OCI-LY1 (cell line): ENCODE results near the gene KCNN4.
A peak's percentile ranks its signal among the peaks of the same experiment; 100 is the strongest.

Experiments
- H2AFZ ChIP-seq: fragments of 200-600 bp; sonication (generic), shearing (Covaris generic); 2 replicates; pipeline ENCODE4 v1.6.0; 2014; ENCODE audit warnings: antibody characterized with exemption, mild to moderate bottlenecking, low read length
- H3F3A ChIP-seq: fragments of 200-600 bp; sonication (generic), shearing (Covaris generic); 2 replicates; pipeline ENCODE4 v1.6.0; 2014; ENCODE audit warnings: mild to moderate bottlenecking, antibody characterized with exemption, low read length, moderate library complexity; ENCODE audit not compliant: insufficient read depth
- H3K27ac ChIP-seq: fragments of 200-600 bp; sonication (generic); 2 replicates; pipeline ENCODE4 v1.5.1; 2014; ENCODE audit warnings: low read length, mixed run types, mild to moderate bottlenecking, low read depth; ENCODE audit not compliant: poor library complexity, severe bottlenecking
- H3K27me3 ChIP-seq: fragments of 200-600 bp; sonication (generic); 2 replicates; pipeline ENCODE4 v1.6.0; 2014; ENCODE audit warnings: antibody characterized with exemption, mild to moderate bottlenecking, low read length, moderate library complexity; ENCODE audit not compliant: insufficient read depth
- H3K36me3 ChIP-seq: fragments of 200-600 bp; sonication (generic); 2 replicates; pipeline ENCODE4 v1.6.1; 2014; ENCODE audit warnings: mild to moderate bottlenecking, antibody characterized with exemption, low read length, moderate library complexity, mixed read lengths; ENCODE audit not compliant: insufficient read depth
- H3K4me1 ChIP-seq: fragments of 200-600 bp; sonication (generic); 2 replicates; pipeline ENCODE4 v1.5.1; 2014; ENCODE audit warnings: mild to moderate bottlenecking, low read length, moderate library complexity; ENCODE audit not compliant: insufficient read depth, severe bottlenecking
- H3K4me2 ChIP-seq: fragments of 200-600 bp; sonication (generic), shearing (Covaris generic); 2 replicates; pipeline ENCODE4 v1.6.1; 2014; ENCODE audit warnings: low read length
- H3K4me3 ChIP-seq: fragments of 200-600 bp; sonication (generic); 2 replicates; pipeline ENCODE4 v1.5.1; 2014; ENCODE audit warnings: low read length, low read depth, mild to moderate bottlenecking, mixed read lengths; ENCODE audit not compliant: poor library complexity, severe bottlenecking
- H3K79me2 ChIP-seq: fragments of 200-600 bp; shearing (Covaris generic); 2 replicates; pipeline ENCODE4 v1.6.1; 2016; ENCODE audit warnings: mixed run types, low read length, mixed read lengths; ENCODE audit not compliant: insufficient read depth
- H3K9ac ChIP-seq: fragments of 200-600 bp; sonication (generic), shearing (Covaris generic); 2 replicates; pipeline ENCODE4 v1.6.1; 2014; ENCODE audit warnings: mild to moderate bottlenecking, low read length, mixed read lengths
- H3K9me2 ChIP-seq: fragments of 200-600 bp; sonication (generic), shearing (Covaris generic); 2 replicates; pipeline ENCODE4 v1.6.1; 2014; ENCODE audit warnings: low read depth, mild to moderate bottlenecking, low read length, mixed read lengths
- H3K9me3 ChIP-seq: fragments of 200-600 bp; shearing (Covaris generic); 2 replicates; pipeline ENCODE4 v1.6.1; 2014; ENCODE audit warnings: low read length, mixed read lengths
- H4K20me1 ChIP-seq: fragments of 200-600 bp; sonication (generic), shearing (Covaris generic); 2 replicates; pipeline ENCODE4 v1.6.0; 2016; ENCODE audit warnings: mild to moderate bottlenecking, low read length; ENCODE audit not compliant: insufficient read depth
- EZH2 ChIP-seq: fragments of 200-600 bp; sonication (generic), shearing (Covaris generic); IDR thresholded peaks from 2 replicates; pipeline ENCODE4 v1.8.0; 2017; ENCODE audit warnings: borderline replicate concordance, mixed run types, mild to moderate bottlenecking, antibody characterized with exemption, low read length, moderate library complexity, mixed read lengths
- TF ChIP-seq, protein P1 (sequence below): fragments of 200-600 bp; sonication (generic), shearing (Covaris generic); IDR thresholded peaks from 2 replicates; pipeline ENCODE4 v1.5.1; 2017; ENCODE audit warnings: mild to moderate bottlenecking, antibody characterized with exemption, low read length, moderate library complexity, mixed read lengths

Gene KCNN4

GRCh38 chr19:43752287-43752875 is 28.4 kb downstream of the KCNN4 start:
- H4K20me1 ChIP-seq = no peaks in the 10 kb centered on the region
- no peak for TF ChIP-seq EZH2
- TF ChIP-seq, protein P1, sequence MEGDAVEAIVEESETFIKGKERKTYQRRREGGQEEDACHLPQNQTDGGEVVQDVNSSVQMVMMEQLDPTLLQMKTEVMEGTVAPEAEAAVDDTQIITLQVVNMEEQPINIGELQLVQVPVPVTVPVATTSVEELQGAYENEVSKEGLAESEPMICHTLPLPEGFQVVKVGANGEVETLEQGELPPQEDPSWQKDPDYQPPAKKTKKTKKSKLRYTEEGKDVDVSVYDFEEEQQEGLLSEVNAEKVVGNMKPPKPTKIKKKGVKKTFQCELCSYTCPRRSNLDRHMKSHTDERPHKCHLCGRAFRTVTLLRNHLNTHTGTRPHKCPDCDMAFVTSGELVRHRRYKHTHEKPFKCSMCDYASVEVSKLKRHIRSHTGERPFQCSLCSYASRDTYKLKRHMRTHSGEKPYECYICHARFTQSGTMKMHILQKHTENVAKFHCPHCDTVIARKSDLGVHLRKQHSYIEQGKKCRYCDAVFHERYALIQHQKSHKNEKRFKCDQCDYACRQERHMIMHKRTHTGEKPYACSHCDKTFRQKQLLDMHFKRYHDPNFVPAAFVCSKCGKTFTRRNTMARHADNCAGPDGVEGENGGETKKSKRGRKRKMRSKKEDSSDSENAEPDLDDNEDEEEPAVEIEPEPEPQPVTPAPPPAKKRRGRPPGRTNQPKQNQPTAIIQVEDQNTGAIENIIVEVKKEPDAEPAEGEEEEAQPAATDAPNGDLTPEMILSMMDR = no peak
- 0 out of 2 replicates have a peak, but pooled peaks cover 4% of the 10 kb centered on the region for H3F3A ChIP-seq
- H3K4me1 ChIP-seq = peaks cover 46% of the 10 kb centered on the region
- H3K27ac ChIP-seq = peak overlapping the region; percentile 96
- H2AFZ ChIP-seq = no peak overlapping the region
- H3K79me2 ChIP-seq = no peaks in the 10 kb centered on the region
- H3K4me3 ChIP-seq = no peak overlapping the region
- no peaks in the 10 kb centered on the region for H3K9me2 ChIP-seq
- H3K36me3 ChIP-seq = peaks cover 50% of the 10 kb centered on the region
- H3K27me3 ChIP-seq = no peaks in the 10 kb centered on the region
- H3K9ac ChIP-seq = no peak overlapping the region
- no peaks in the 10 kb centered on the region for H3K9me3 ChIP-seq
- no peak overlapping the region for H3K4me2 ChIP-seq

DNA sequence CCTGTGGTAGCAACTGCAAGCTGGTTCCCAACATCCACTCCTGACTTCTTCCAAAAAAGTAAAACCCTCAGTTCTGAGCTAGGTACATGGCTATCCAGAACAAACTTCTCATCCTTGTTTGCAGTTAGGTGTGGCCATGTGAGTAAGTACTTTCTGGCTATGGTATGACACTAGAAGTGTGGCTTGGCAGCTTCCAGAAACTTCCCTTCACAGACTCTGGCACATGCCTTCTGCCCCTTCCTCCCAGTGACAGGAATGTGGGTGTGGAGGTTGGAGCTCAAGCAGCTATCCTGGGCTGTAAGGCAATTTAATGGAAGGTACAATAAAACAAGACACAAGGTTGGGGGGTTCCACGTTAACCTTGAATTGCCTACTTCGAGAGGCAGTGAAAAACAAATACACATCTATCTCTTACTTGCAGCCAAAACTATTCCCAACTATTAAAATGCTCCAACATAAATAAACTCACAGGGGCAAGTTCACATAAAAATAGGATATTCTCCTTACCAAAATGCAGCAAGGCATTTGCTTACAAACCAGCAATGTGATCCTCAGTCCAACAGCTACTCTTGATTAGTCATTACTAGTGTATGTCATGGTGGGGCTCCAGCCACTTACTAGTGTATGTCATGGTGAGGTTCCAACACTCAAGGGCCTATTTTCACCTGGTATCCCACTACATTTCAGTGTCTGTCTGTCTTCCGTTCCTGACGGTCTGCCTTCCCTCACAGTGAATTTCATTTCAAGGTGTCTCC is 29.1 kb downstream of the KCNN4 start:
- H3K79me2 ChIP-seq = no peaks in the 10 kb centered on the region
- peaks cover 40% of the 10 kb centered on the region for H3K4me1 ChIP-seq
- no peaks in the 10 kb centered on the region for H3K9me3 ChIP-seq
- peaks cover 57% of the 10 kb centered on the region for H3K36me3 ChIP-seq
- TF ChIP-seq, protein P1 = no peak
- no peak for TF ChIP-seq EZH2
- no peaks in the 10 kb centered on the region for H3K9me2 ChIP-seq
- peak overlapping the region; percentile 45 for H3K27ac ChIP-seq
- H2AFZ ChIP-seq = no peak overlapping the region
- H3F3A ChIP-seq = 0 out of 2 replicates have a peak, but pooled peaks cover 4% of the 10 kb centered on the region
- H3K27me3 ChIP-seq = no peaks in the 10 kb centered on the region
- H3K9ac ChIP-seq = no peak overlapping the region
- no peak overlapping the region for H3K4me2 ChIP-seq
- H3K4me3 ChIP-seq = no peak overlapping the region
- no peaks in the 10 kb centered on the region for H4K20me1 ChIP-seq

DNA sequence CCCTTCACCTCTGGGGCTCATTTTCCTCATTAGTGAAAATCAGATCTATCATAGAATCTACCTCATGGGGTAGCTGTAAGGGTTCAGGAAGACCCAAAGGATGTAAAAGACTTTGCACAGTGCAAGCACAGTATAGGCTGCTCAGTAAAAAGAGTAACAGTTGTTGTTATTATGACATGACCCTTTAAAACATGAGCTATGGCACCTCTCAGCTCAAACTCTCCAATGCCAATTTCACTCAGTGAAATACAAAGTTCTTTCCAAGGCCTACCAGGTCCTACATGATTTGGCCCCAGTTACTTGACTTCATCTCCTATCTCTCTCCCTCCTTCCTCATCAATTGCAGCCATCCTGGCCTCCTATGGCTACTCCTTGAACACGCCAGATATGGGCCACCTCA is 30.9 kb downstream of the KCNN4 start:
- Histone ChIP-seq H3K4me1 (peaks cover 31% of the 10 kb centered on the region), H3K9ac (no peak overlapping the region), H3K9me3 (no peaks in the 10 kb centered on the region), H3K9me2 (no peaks in the 10 kb centered on the region), H2AFZ (no peak overlapping the region), H3K36me3 (peaks cover 62% of the 10 kb centered on the region), H3K27me3 (no peaks in the 10 kb centered on the region), H3K4me3 (no peak overlapping the region), H3F3A (no peaks in the 10 kb centered on the region), H3K79me2 (no peaks in the 10 kb centered on the region), H4K20me1 (no peaks in the 10 kb centered on the region), H3K27ac (no peak overlapping the region), H3K4me2 (no peak overlapping the region)
- no peak for TF ChIP-seq EZH2
- TF ChIP-seq, protein P1 = no peak
